GOT3 (cell line): ENCODE data around the gene UGT1A4.

Experiments used
- DNase-seq: peaks from one replicate; lab custom pipeline; 2025; ENCODE audit warnings: mixed read lengths; lab: John Stamatoyannopoulos, UW

Gene UGT1A4

GRCh38 chr2:233718552-233718951 lies at the start of gene UGT1A4:
TSS of gene UGT1A4 (plus strand) at chr2:233718736. CDS start at chr2:233718821, 85 bp downstream.
- no peak for DNase-seq

- no peak for DNase-seq
These were observed 47.0 kb upstream of the UGT1A4 start, which contains the start of gene UGT1A9 for GRCh38 chr2:233671290-233672161. TSS of gene UGT1A9 (plus strand) at chr2:233671898. CDS start at chr2:233671935, 37 bp downstream.

DNA sequence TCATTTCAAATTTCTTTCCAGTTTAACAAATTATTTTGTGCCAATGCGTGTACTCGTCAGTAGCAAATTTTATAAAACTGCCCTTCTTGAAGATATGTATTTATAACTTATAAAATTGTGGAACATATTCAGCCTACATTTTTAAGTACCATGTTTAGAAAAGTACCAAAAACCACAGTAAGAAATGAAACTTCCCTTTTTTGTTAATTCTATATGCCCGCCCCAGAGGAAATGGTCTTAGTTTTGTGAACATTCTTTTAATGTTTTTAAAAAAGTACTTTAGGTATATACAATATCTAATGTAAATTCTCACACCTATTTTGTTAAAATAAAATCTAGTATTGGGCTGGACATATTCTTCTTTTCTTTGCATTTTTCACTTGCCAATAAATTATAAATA lies 45.6 kb upstream of the UGT1A4 start:
- no peak for DNase-seq

DNA sequence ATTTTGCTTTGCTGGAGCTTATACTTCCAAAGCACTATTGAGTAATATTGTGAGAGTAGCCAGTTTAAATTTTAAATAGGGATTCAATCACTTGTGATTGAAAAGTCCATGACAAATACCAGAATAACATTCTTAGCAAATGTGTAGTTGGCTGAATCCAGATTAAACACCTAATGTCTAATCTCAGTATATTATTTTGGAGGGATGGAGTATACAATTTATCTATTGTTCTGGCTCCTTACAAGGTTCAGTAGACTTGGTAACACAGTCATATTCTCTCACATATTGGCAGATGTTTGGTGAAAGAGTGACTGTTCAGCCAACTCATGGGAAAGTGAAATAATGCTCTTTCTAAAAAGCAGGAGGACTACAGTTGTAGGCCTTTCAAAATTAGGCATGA lies 44.6 kb upstream of the UGT1A4 start:
- no peak for DNase-seq

DNA sequence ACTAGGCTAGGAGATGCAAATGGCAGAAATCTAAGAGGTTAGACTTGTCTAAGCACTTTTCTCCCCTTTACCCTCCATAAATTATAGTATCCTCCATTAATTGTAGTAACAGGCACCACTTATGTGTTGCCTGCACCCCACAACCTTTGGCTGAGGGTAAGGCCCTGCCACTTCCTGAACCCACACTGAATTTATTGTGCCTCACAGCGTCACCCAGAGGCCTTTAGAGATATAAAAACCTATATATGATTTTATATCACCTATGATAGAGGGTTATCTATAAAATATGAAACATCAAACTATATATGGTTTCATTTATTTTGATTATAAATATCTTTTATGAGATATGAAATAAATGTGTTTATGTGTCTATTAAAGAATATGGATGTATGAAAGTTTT lies 44.2 kb upstream of the UGT1A4 start:
- no peak for DNase-seq

DNA sequence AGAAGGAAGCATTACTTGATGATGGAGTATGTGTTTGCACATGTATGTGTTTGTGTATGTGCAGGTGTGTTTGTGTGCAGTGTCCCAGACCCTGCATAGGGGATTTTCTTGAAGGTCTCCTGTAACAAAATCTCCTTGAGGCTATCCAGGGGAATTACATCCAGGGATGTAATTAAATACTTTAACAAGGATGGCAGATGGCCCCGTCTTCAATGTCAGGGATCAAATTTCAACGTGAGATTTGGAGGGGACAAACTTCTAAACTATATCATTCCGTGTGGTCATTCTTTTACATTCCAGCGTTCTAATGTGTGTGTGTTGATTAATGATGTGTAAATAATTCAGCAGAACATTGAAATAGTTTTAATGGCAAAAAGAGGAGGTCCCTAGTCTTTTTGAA lies 43.5 kb upstream of the UGT1A4 start:
- no peak for DNase-seq

DNA sequence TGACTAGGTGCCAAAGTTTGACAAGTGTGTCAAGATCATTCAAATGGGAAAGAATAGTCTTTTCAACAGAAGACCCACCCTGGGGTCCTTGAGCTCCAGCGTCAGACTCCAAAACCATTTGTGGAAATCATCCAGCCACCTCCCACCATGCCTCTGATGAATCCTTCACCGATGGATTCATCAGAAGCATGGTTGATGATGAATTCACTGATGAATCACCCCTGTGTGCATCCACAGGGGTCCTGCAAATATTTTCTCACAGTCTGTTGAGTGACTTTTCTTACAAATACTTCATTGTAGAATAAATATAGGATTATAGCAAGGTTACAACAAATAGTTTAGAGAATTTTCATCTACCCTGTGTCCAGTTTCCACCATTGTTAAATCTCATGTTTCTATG lies 42.5 kb upstream of the UGT1A4 start:
- no peak for DNase-seq

- no peak for DNase-seq
These were observed 39.3 kb upstream of the UGT1A4 start for GRCh38 chr2:233679196-233679595.

GRCh38 chr2:233680361-233681045 lies 38.0 kb upstream of the UGT1A4 start:
- DNase-seq: no peak

- DNase-seq: no peak
These were observed 36.9 kb upstream of the UGT1A4 start, which contains the start of gene UGT1A7 for GRCh38 chr2:233681521-233682099. TSS of gene UGT1A7 (plus strand) at chr2:233681901. CDS start at chr2:233681938, 37 bp downstream.

GRCh38 chr2:233684640-233685039 lies 33.9 kb upstream of the UGT1A4 start:
- no peak for DNase-seq

GRCh38 chr2:233686928-233687327 lies 31.6 kb upstream of the UGT1A4 start:
- DNase-seq: no peak

- DNase-seq: no peak
These were observed 30.2 kb upstream of the UGT1A4 start for GRCh38 chr2:233688341-233688740.

GRCh38 chr2:233689031-233689430 lies 29.5 kb upstream of the UGT1A4 start:
- DNase-seq: no peak

DNA sequence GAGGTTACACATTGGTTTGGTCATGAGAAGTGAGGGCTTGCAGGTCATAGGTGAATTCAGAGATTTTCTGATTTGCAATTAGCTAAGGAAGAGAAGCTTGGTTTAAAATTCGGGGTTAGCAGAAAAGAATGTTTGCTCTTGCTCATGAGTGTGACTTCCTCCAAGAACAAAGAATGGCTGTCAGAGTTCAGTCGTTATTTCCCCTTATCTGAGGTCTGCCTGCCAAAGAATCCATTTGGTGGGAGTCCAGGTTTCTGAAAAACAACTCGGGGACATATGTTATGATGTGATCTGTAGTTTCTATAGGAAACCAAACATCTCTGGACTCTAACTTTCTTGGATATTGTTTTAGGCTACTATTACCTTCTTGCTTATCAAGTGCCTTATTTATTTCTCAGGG lies 29.0 kb upstream of the UGT1A4 start:
- no peak for DNase-seq

DNA sequence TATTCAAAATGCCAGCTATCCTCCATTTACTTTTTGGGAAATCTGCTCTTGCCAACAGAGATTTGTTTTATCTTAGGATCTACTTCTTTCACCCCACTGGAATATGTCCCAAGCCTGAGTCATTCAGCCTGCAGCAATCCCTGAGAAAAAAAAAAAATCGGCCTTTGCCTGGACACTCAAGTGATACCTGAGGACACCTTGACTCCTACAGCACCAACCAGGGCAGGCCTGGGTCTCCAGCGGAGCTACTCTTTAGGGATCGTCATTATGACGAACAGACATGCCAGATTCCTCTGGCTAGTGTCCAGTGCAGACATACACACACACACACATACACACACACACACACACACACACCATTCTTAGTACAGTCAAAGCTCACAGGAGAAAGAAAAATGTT lies 28.1 kb upstream of the UGT1A4 start:
- no peak for DNase-seq

- DNase-seq: no peak
These were observed 26.8 kb upstream of the UGT1A4 start for GRCh38 chr2:233691443-233692433.

DNA sequence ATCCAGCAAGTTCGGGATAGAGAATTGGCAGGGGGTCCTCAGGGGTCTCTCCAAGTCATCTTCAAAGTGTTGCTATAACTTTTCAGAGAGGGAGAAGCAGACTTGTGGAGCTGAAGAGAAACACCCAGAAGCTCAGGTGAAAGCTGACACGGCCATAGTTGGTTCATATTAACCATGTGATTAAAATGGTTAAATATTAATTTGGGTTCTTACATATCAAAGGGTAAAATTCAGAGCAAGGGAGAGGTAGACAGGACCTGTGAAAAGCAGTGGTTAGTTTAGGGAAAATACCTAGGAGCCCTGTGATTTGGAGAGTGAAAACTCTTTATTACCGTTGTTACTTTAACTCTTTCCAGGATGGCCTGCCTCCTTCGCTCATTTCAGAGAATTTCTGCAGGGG lies 25.9 kb upstream of the UGT1A4 start, which contains the start of gene UGT1A6:
TSS of gene UGT1A6 (plus strand) at position 243 of the 400 bp plus-strand sequence. CDS start at position 358, 115 bp downstream.
- no peak for DNase-seq

DNA sequence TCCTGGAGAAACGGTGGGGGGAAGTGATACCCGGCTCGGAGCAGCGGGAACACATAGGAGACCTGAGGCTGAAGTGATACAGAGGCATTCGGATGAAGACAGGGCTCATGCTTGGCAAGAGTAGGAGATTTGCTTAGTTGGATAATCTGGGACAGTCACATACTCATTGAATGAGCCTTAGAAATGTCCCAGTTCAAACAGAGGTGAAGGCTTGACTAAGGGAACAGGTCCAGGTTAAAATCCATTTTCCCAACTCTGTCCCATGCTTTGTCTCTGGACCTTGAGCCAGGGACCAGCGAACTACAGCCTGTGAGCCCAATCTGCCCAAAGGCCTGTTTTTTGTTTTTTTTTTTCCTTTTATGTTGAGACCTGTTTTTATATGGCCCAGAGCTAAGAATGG lies 24.6 kb upstream of the UGT1A4 start:
- DNase-seq: no peak

- no peak for DNase-seq
These were observed 19.8 kb upstream of the UGT1A4 start for GRCh38 chr2:233698740-233699139.

- no peak for DNase-seq
These were observed 19.0 kb upstream of the UGT1A4 start for GRCh38 chr2:233699424-233700027.
